ENCODE measurements around the gene HLCS.
"Not testable (repeated sequence)": the region's sequence is repeated elsewhere in the genome, so short reads cannot be mapped to it uniquely, and the experiment has no call there.

HLCS gene

DNA sequence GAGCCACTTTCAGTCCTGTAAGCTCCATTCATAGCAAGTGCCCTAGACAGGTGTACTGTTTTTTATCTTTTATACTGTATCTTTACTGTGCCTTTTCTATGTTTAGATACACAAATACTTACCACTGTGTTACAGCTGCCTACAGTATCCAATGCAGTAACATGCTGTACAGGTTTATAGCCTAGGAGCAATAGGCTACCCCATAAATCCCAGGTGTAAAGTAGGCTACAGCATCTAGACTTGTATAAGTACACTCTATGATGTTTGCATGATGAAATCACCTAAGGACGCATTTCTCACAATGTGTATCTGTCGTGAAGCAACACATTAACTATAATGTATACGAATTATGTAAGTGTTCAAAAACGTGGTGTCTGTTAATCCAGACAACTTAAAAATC lies 10.7 kb downstream of the HLCS start:
- DNase-seq, result no peak

- not testable (repeated sequence) for DNase-seq
Measured at GRCh38 chr21:36952331-36952730, 14.1 kb downstream of the HLCS start.

DNA sequence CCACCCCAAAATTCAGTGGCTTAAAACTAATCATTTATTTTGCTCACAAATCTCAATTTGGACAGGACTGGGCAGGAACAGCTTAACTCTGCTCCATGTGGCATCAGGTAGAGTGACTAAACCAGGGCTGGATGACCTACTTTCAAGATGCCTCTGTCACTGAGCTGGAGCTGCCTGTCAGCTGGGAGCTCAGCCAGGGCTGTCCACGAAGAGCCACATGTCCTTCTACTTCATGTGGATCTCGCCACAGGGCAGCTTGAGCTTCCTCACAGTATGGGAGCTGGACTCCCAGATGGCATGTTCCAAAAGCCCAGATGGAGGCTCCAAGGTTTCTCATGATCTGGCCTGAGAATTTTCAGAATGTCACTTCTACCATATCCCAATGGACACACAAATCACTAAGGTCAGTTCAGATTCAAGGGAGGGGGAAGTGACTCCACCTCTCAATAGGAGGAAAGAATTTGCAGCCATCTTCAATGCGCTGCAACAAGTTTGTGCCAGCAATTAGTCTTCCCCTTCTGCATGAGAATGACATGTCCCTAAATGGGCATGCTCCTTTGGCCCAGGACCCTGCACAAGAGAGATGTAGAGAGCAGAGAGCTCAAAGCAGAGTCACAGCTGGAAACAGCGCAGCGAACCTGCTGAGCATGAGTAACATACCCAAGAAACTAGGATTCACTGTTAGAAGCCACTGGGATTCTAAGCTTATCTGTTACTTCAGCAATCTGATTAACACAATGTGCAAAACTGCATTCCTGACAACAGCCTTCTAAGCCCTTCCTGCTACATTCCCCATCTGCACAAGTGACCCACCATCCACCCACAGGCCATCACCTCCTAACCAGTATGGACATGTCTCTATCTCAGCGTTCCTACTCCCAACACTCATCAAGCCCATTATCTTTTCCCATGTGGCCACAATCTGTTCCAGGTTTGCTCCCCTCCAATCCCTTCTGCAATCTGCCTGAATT lies 17.0 kb downstream of the HLCS start:
- no peak for DNase-seq

GRCh38 chr21:36948686-36949085 lies 17.8 kb downstream of the HLCS start:
- DNase-seq, result no peak

DNA sequence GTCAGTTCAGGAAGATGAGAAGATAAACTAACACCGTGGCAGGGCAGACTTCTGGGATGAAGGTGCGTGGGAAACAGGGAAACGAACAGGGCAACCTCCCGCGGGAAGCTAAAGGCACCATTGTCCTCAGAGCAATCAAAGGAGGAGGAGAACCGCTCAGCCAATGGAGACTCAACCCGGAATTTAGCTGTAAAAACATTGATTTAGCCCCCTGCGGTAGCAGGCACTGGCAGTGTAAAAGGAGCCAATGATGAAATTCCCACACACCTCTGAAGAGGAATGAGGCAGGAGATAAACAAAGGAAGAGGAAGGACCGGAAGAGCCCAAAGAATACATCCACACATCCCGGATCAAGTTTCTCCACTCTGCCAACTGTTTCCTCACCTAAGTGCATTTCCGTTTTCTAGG lies 19.5 kb downstream of the HLCS start:
- DNase-seq, result no peak

DNA sequence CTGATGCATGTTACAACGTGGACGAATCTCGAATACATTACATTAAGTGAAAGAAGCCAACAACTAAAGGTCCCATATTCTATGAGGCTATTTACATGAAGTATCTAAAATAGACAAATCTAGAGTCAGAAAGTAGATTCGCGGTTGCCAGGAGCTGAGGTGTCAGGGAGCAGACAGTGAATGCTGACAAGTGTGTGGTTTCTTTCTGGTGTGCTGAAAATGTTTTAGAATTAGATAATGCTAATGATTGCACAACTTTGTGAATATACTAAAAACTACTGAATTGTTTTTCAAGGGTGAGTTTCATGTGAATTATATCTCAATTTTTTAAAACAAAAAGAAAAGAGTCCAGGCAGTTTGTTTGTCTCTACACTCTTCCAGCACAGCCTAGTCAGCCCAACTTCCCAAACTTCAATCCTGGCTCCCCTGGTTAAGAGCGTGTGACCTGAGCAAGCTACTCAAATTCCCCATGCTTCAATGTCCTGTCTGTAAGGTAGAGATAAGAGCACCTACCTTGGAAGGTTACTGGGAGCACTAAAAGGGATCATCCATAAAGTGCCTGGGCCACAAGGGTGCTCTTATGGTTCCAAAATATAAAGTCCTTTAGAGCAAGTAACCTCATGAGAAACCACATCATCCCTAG lies 20.9 kb downstream of the HLCS start:
- DNase-seq, result no peak

DNA sequence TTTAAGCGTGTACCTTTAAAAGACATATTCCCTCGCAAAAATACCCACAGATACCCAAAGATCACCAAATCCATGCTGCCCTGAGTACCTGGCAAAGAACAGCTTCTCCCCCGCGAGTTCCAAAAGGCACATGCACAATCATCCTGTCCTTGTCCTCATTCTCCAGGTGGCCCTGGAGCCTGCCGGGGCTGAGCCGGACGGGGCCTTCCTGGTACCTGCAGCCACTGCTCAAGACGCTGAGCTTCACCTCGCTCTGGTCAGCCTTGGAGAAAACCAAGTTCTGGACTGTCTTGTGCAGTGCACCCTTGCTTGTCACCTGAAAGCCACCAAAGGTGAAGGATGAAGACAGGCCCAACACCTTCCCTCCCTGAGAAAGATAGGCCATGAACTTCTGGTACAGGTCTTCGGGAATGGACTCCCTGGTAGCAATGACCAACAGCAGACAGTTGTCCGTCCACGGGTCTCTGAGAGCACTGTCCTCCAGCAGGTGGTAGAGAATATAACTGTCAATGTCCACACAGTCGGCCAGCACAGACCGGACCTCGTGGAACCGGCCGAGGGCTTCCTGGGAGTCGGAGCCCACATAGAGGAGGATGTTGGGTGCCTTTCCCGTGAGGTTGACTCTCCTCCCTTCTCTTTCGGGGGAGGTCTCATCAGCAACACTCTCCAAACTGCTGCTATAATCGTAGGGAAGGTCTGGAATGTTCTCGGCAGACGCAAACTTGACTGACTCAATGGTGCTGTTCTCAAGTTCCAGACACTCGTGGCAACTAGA lies 29.9 kb downstream of the HLCS start:
- DNase-seq, result no peak

DNA sequence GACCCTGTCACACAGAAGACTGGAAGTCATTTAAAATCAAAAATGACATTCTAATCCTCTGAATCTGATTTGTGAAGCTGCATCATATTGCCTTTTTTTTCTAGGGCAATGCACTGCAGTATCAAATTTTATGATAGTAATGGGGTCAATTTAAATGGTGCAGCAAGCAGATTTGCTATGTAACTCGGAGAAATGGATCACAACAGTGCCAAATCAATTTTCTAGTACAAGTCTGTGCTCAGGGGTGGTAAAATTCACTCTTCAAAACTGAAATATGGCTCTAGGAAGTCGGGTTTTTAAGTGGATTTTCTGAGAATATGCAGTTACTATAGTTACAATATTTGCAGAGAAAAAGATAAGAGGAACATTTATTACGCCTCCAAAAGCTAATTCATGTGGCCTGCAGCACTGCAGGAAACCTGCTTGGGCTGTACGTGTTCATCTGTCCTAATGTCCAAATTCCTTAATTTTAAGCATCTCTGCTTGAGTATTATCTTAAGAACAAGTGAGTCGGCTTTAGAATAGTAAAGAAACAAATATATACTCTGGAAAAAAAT lies 31.5 kb downstream of the HLCS start:
- no peak for DNase-seq

GRCh38 chr21:36932161-36932816 lies 34.2 kb downstream of the HLCS start:
- no peak for DNase-seq

DNA sequence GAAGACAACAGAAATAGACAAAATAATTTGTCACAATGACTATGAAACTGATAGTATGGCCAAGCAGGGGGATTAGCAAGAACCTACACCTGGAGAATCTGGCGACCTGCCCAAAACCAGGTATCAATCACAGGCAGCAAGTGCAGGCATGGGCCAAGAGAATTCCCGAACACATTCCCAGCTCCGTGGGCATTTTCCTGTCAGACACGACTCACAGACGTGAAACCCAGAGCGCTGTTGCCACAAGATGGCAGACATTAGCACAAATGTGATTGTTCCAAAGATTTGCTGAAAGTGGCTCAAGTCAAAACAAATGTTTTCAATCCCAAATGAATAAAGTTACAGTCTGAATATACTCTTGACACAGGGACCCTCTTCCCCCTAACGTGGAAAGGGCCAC lies 36.8 kb downstream of the HLCS start:
- no peak for DNase-seq

GRCh38 chr21:36928960-36929359 lies 37.5 kb downstream of the HLCS start:
- DNase-seq, result no peak

GRCh38 chr21:36927719-36928117 lies 38.8 kb downstream of the HLCS start:
- peak; percentile 77 for DNase-seq

DNA sequence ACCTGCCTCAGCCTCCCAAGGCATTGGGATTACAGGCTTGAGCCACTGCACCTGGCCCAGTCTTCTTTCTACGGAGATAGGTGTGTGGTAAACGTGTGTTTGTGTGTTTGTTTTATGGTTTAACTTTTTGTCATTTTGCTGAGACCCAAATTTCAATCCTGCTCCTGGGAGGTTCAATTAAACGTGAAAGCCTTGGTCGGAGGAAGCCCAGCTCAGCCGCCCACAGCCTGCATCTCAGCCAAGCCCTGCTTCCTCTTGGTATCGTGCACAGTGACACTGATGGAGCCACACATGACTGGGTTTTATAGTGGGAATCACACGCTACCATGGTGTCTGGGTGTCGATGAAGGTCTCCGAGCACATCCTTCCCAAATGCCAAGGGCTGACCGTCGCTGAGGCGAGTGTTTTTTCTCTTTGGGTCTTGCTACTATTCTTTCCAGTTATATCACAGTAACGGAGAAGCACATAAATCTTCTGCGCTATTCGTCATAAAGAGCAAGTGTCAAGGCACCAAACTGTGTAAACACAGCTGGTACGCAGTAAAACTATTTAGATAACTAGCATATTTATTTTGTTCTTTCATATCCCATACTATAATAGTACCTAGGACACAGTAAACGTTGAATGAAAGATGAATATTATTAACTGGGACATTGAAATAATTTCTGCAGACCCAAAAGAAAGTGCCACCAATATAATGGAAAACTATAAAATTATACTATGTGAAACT lies 39.3 kb downstream of the HLCS start:
- no peak for DNase-seq

- no peak for DNase-seq
Measured at GRCh38 chr21:36923270-36923669, 43.2 kb downstream of the HLCS start.

DNA sequence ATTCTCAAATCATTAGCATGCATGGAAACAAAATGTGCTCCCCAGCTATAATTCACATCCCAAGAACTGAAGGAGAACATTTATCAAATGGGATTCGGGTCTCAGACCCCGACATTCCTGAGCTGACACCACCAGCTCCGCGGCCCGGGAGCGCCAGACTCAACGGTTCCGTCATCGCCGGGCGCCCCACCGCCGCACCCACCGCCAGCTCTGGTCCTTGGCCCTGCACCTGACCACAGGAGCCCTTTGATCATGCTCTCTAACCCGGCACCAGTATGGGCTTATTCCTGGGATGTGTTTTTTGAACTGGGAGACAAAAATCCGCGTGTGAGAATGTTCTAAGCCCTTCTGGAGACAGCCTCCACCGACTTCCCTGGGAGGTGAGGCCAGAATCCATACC lies 43.6 kb downstream of the HLCS start:
- DNase-seq, result no peak

DNA sequence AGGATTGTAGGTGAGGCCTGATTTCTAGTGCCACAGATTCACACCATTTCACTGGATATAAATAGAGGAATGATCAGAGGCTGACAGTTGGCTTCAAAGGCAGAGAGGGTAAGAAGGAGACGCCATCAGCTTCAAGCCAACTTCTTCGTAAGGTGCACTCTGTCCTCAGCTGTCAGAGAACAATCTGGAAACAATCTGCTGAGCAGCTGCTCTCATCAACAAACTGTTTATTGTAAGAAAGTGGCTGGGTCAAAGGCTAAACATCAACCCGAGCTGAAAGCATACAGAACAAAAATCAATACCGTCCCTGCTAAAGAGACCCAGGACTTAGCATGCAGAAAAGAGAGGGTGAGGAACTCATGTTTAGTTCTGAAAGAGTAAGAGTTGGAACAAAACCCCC lies 48.2 kb downstream of the HLCS start:
- no peak for DNase-seq

- DNase-seq, result no peak
Measured at GRCh38 chr21:36917471-36918158, 48.9 kb downstream of the HLCS start.

GRCh38 chr21:36916718-36917117 lies 49.8 kb downstream of the HLCS start:
- no peak for DNase-seq

GRCh38 chr21:36915696-36916245 lies 50.7 kb downstream of the HLCS start:
- DNase-seq, result no peak

DNA sequence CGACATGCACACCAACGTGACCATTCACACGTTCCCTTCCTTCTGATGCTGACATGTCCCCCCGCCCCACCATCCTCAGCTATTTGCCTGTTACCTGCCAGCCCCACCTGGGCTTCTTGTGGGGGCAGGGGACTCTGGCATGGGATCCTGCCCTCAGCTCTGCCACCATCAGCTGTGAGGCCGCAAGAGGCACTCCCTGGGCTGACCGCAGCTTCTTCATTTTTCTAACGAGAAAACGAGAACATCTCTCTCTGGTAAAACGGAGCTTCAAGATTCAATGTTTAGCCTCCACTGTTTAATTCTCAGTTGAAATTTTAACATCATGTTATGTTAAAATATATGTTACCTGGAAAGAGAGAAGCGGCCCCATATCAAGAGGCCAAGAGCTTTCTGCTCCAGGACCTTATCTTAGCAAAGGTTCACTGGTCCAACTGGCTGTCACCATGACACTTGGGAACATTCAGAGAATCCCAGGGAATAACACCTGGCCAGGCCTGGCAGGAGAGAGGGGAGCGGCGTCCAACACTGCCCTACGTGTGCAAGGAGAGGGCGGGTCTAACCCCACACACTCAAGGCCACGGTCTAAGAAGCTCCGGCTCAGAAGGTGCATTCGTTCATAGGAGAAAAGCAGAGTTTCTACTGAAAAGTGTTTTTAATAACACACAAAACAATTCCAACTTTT lies 51.3 kb downstream of the HLCS start:
- no peak for DNase-seq
